Measurements from ENCODE around the gene FOXK2. TPM values are rescaled to one million over a fixed set of nuclear protein-coding genes. Genes with fewer than 3 reads are reported as not detected.
"Not testable (repeated sequence)": the region's sequence is repeated elsewhere in the genome, so short reads cannot be mapped to it uniquely, and the experiment has no call there.

Gene FOXK2
- total and polyA plus RNA-seq, 2 experiments from 2014 or later: 5.6 to 43.0 TPM

DNA sequence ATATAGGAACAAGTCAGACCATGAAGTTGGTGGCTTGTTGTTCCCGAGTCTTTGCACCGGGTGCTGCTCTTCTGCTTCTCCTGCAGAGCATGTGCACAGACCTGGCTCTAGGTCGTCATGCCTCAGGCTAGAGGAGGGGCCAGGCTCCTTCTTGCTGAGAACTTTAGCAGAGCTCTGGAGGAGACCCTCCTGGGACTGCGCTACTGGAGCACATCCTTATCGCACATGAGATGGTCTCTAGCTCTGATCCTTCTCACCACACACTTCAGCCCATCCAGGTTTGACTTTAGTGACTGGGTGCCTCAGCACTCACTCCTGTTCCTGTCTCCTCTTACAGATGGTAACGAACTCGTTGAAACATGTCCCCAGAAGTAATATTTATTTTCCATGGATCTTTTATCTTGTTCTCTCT lies 14.9 kb downstream of the FOXK2 start:
- H3K36me3 ChIP-seq (ENCODE audit: low read depth): no peaks in the 10 kb centered on the region
- TF ChIP-seq EZH2phosphoT487 (IDR thresholded peaks at IDR 0.05; ENCODE audit: insufficient read depth, low read depth): no peak
- peaks cover 66% of the 10 kb centered on the region for H3F3A ChIP-seq (ENCODE audit: insufficient read depth)
- no peak for DNase-seq
- peaks cover 54% of the 10 kb centered on the region for H3K4me1 ChIP-seq (ENCODE audit: insufficient read depth)
- H3K79me2 ChIP-seq (ENCODE audit: insufficient read depth): peaks cover 99% of the 10 kb centered on the region
- H4K20me1 ChIP-seq (ENCODE audit: insufficient read depth): peaks cover 31% of the 10 kb centered on the region
- no peaks in the 10 kb centered on the region for H3K27me3 ChIP-seq (replicated peaks; ENCODE audit: insufficient read depth)
- no peaks in the 10 kb centered on the region for H3K9me3 ChIP-seq (ENCODE audit: low read depth)
- no peak overlapping the region for H3K27ac ChIP-seq
- WGBS, 2 experiments (ENCODE audit: low coverage in 1 of 2, low lambda C conversion rate in 2 of 2, missing lambda C conversion rate in 2 of 2): 77 to 78% methylated on average over 7 of the region's 7 CpGs
- no peaks in the 10 kb centered on the region for H3K9me2 ChIP-seq (ENCODE audit: insufficient read depth)
- H3K4me2 ChIP-seq (ENCODE audit: unreplicated experiment): no peak overlapping the region
- H2AFZ ChIP-seq: no peak overlapping the region
- in situ Hi-C loops (cut with MboI): no loop called here
- no peak overlapping the region for H3K4me3 ChIP-seq
- no peak overlapping the region for H3K9ac ChIP-seq

DNA sequence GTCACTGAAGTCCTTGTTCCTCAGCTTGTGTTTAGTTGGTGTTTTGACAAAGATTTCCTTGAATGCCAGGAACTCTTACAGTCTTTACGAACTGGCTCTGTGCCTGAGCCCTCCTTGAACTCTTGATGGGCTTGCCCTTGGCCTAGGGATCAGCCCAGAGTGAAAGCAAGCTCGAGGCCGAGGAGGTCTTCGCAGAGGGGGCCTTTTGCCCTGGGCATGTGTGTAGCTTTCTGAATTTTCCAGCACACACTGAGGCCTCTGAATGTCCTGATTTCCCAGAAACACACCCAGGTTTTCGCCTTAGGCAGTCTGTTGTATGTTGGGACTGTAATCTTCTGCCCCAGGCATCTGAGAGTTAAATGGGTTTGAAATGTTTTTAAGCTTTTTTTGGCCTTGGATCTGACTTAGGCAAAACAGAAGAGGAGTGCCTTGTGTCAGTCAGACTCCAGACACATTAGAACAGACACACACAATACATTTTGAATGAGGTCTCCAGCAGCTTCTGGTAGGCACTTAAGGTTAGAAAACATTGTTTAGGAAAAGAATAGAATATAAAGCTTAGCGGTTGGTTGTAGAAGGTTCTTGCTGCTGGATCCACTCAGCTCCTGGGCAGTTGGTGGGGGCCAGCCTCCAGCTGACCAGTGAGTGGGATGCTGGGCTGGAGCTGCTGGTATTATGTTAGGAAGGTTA lies 17.1 kb downstream of the FOXK2 start:
- Histone ChIP-seq H3K9me2 (ENCODE audit: insufficient read depth) (no peaks in the 10 kb centered on the region), H3K27me3 (replicated peaks; ENCODE audit: insufficient read depth) (no peaks in the 10 kb centered on the region), H3K4me2 (ENCODE audit: unreplicated experiment) (peak overlapping the region; percentile 88), H3F3A (ENCODE audit: insufficient read depth) (peaks cover 48% of the 10 kb centered on the region), H3K9me3 (ENCODE audit: low read depth) (no peaks in the 10 kb centered on the region), H3K79me2 (ENCODE audit: insufficient read depth) (peaks cover 99% of the 10 kb centered on the region), H3K9ac (peak overlapping the region; percentile 84), H4K20me1 (ENCODE audit: insufficient read depth) (peaks cover 17% of the 10 kb centered on the region; the same call in 1 of the 2 replicates), H3K36me3 (ENCODE audit: low read depth) (no peaks in the 10 kb centered on the region), H3K4me1 (ENCODE audit: insufficient read depth) (peaks cover 36% of the 10 kb centered on the region), H3K27ac (peak overlapping the region; percentile 97), H2AFZ (peak overlapping the region; percentile 37), H3K4me3 (peak overlapping the region; percentile 53)
- 4% methylated on average over 6 of the region's 6 CpGs for WGBS, 2 experiments (ENCODE audit: low coverage in 1 of 2, low lambda C conversion rate in 2 of 2, missing lambda C conversion rate in 2 of 2)
- TF ChIP-seq EZH2phosphoT487 (IDR thresholded peaks at IDR 0.05; ENCODE audit: insufficient read depth, low read depth) (no peak), EZH2 (IDR thresholded peaks at IDR 0.05; ENCODE audit: insufficient read depth, poor library complexity, severe bottlenecking) (no peak)
- in situ Hi-C loops (cut with MboI): no loop called here
- peak; percentile 55 for DNase-seq

DNA sequence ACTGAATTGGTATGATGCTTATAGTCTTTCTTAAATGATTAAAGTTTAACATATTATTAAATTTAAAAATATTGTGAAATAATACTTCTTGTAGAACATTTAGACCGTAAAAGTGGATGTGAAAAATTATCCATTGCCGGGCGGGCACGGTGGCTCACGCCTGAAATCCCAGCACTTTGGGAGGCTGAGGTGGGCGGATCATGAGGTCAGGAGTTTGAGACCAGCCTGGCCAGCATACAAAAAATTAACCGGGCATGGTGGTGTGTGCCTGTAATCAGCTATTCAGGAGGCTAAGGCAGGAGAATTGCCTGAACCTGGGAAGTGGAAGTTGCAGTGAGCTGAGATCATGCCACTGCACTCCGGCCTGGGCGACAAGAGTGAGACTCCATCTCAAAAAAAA lies 17.7 kb downstream of the FOXK2 start:
- in situ Hi-C loops (cut with MboI); H3K4me3 ChIP-seq; H3K9me3 ChIP-seq (ENCODE audit: low read depth); H3K9me2 ChIP-seq (ENCODE audit: insufficient read depth); DNase-seq; H3K27me3 ChIP-seq (replicated peaks; ENCODE audit: insufficient read depth); H2AFZ ChIP-seq; H3K36me3 ChIP-seq (ENCODE audit: low read depth): not testable (repeated sequence)
- Histone ChIP-seq H3K4me2 (ENCODE audit: unreplicated experiment) (peak overlapping the region; percentile 88), H3K9ac (peak overlapping the region; percentile 84), H3K4me1 (ENCODE audit: insufficient read depth) (peaks cover 31% of the 10 kb centered on the region), H3K79me2 (ENCODE audit: insufficient read depth) (peaks cover 99% of the 10 kb centered on the region), H3K27ac (peak overlapping the region; percentile 97), H3F3A (ENCODE audit: insufficient read depth) (peaks cover 45% of the 10 kb centered on the region), H4K20me1 (ENCODE audit: insufficient read depth) (peaks cover 17% of the 10 kb centered on the region; the same call in 1 of the 2 replicates)
- 50 to 61% methylated on average over 9 of the region's 9 CpGs for WGBS, 2 experiments (ENCODE audit: low coverage in 1 of 2, low lambda C conversion rate in 2 of 2, missing lambda C conversion rate in 2 of 2)

DNA sequence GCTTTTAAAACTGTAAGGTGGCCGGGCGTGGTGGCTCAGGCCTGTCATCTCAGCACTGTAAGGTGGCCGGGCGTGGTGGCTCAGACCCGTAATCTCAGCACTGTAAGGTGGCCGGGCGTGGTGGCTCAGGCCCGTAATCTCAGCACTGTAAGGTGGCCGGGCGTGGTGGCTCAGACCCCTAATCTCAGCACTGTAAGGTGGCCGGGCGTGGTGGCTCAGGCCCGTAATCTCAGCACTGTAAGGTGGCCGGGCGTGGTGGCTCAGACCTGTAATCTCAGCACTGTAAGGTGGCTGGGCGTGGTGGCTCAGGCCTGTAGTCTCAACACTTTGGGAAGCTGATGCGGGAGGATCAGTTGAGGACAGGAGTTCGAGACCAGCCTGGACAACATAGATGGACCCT lies 19.5 kb downstream of the FOXK2 start:
- H3K27me3 ChIP-seq (replicated peaks; ENCODE audit: insufficient read depth); in situ Hi-C loops (cut with MboI): not testable (repeated sequence)
- peaks cover 31% of the 10 kb centered on the region for H3K4me1 ChIP-seq (ENCODE audit: insufficient read depth)

DNA sequence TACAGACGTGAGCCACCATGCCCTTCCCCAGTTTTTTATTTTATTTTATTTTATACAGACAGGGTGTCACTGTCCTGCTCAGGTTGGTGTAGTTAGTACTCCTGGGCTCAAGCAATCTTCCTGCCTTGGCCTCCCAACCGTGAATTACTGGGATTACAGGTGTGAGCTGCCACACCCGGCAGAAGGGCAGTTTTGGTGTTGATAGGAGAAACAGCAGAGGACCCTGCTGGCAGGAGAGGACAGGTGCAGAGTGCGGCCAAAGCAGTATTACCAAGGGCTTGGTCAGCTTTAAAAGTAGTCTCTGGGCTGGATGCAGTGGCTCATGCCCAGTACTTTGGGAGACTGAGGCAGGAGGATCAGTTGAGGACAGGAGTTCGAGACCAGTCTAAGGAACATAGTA lies 22.9 kb downstream of the FOXK2 start:
- TF ChIP-seq EZH2 (IDR thresholded peaks at IDR 0.05; ENCODE audit: insufficient read depth, poor library complexity, severe bottlenecking): no peak
- no peak for TF ChIP-seq EZH2phosphoT487 (IDR thresholded peaks at IDR 0.05; ENCODE audit: insufficient read depth, low read depth)
- no peak for DNase-seq
- WGBS, 2 experiments (ENCODE audit: low coverage in 1 of 2, low lambda C conversion rate in 2 of 2, missing lambda C conversion rate in 2 of 2): 88 to 90% methylated on average over 5 of the region's 5 CpGs

More for the DNA sequence above, 19.5 kb downstream of the FOXK2 start:
- not testable (repeated sequence) for H3K27ac ChIP-seq; H3K36me3 ChIP-seq (ENCODE audit: low read depth); H3K9ac ChIP-seq; DNase-seq; H2AFZ ChIP-seq; H3K4me2 ChIP-seq (ENCODE audit: unreplicated experiment); H3K4me3 ChIP-seq; H3K9me2 ChIP-seq (ENCODE audit: insufficient read depth); H3K9me3 ChIP-seq (ENCODE audit: low read depth)
- peaks cover 99% of the 10 kb centered on the region for H3K79me2 ChIP-seq (ENCODE audit: insufficient read depth)
- WGBS, 2 experiments (ENCODE audit: low coverage in 1 of 2, low lambda C conversion rate in 2 of 2, missing lambda C conversion rate in 2 of 2): 92 to 94% methylated on average over 8 to 18 of the region's 18 CpGs
- peaks cover 21% of the 10 kb centered on the region; the same call in 1 of the 2 replicates for H4K20me1 ChIP-seq (ENCODE audit: insufficient read depth)
- H3F3A ChIP-seq (ENCODE audit: insufficient read depth): peaks cover 33% of the 10 kb centered on the region

More for the DNA sequence above, 22.9 kb downstream of the FOXK2 start:
- Histone ChIP-seq H4K20me1 (ENCODE audit: insufficient read depth) (peaks cover 19% of the 10 kb centered on the region; the same call in 1 of the 2 replicates), H3K4me1 (ENCODE audit: insufficient read depth) (peaks cover 9% of the 10 kb centered on the region), H3K27ac (no peak overlapping the region), H2AFZ (no peak overlapping the region), H3K4me2 (ENCODE audit: unreplicated experiment) (no peak overlapping the region), H3K79me2 (ENCODE audit: insufficient read depth) (peaks cover 100% of the 10 kb centered on the region), H3K9me3 (ENCODE audit: low read depth) (no peaks in the 10 kb centered on the region), H3K9me2 (ENCODE audit: insufficient read depth) (no peaks in the 10 kb centered on the region), H3K27me3 (replicated peaks; ENCODE audit: insufficient read depth) (no peaks in the 10 kb centered on the region), H3K36me3 (ENCODE audit: low read depth) (no peaks in the 10 kb centered on the region), H3K4me3 (no peak overlapping the region), H3F3A (ENCODE audit: insufficient read depth) (peaks cover 15% of the 10 kb centered on the region), H3K9ac (no peak overlapping the region)
- in situ Hi-C loops (cut with MboI): no loop called here

Measured in GM23248 (cell line).